ENCODE measurements around the gene P2RY8.
"Not testable (repeated sequence)": the region's sequence is repeated elsewhere in the genome, so short reads cannot be mapped to it uniquely, and the experiment has no call there.

The P2RY8 gene

DNA sequence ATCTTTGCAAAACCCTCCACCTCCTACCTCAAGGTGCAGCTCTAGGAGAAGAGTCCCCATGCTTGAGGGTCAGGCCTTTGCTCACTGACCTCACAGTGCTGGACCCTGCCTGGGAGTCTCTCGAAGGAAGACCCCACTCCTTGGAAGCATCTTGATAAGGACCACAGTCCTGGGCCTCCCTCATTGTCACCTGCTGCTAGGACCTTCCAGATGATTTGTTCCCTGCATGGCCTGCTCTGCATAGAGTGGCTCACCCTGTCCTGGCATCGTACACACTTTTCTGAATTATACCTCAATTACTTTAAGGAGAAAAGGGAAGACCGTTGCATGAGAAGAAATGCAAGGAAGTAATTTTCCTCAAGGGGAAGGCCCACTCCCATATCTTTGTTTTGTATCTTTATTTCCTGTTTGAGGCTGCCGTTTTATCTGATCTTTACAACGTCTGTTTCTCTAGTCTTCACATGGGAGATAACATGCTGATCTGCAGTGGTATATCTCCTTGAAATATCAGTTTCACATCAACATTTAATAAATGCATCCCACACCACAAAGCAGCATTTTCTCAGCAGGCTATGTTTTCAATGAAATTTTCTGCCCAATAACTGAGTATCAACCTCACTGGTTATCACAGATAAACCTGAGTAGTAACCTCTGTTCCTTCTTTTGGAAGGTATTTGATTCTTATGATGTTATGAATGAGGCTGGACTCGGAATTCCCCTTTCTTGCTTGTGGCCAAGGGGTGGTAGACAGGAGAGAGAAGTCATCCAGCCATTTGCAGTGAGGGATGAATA lies 39.4 kb upstream of the P2RY8 start:
- no peak overlapping the region for H3K27ac ChIP-seq
- TF ChIP-seq, protein P1, sequence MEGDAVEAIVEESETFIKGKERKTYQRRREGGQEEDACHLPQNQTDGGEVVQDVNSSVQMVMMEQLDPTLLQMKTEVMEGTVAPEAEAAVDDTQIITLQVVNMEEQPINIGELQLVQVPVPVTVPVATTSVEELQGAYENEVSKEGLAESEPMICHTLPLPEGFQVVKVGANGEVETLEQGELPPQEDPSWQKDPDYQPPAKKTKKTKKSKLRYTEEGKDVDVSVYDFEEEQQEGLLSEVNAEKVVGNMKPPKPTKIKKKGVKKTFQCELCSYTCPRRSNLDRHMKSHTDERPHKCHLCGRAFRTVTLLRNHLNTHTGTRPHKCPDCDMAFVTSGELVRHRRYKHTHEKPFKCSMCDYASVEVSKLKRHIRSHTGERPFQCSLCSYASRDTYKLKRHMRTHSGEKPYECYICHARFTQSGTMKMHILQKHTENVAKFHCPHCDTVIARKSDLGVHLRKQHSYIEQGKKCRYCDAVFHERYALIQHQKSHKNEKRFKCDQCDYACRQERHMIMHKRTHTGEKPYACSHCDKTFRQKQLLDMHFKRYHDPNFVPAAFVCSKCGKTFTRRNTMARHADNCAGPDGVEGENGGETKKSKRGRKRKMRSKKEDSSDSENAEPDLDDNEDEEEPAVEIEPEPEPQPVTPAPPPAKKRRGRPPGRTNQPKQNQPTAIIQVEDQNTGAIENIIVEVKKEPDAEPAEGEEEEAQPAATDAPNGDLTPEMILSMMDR (conservative IDR thresholded peaks at IDR 0.05): no peak

DNA sequence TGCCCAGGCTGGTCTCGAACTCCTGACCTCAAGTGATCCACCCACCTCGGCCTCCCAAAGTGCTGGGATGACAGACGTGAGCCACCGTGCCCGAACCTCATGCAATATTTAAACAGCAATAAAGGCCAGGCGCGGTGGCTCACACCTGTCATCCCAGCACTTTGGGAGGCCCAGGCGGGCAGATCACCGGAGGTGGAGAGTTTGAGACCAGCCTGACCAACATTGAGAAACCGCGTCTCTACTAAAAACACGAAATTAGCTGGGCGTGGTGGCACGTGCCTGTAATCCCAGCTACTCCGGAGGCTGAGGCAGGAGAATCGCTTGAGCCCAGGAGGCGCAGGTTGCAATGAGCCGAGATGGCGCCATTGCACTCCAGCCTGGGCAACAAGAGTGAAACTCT lies 37.2 kb upstream of the P2RY8 start:
- not testable (repeated sequence) for H3K27ac ChIP-seq

DNA sequence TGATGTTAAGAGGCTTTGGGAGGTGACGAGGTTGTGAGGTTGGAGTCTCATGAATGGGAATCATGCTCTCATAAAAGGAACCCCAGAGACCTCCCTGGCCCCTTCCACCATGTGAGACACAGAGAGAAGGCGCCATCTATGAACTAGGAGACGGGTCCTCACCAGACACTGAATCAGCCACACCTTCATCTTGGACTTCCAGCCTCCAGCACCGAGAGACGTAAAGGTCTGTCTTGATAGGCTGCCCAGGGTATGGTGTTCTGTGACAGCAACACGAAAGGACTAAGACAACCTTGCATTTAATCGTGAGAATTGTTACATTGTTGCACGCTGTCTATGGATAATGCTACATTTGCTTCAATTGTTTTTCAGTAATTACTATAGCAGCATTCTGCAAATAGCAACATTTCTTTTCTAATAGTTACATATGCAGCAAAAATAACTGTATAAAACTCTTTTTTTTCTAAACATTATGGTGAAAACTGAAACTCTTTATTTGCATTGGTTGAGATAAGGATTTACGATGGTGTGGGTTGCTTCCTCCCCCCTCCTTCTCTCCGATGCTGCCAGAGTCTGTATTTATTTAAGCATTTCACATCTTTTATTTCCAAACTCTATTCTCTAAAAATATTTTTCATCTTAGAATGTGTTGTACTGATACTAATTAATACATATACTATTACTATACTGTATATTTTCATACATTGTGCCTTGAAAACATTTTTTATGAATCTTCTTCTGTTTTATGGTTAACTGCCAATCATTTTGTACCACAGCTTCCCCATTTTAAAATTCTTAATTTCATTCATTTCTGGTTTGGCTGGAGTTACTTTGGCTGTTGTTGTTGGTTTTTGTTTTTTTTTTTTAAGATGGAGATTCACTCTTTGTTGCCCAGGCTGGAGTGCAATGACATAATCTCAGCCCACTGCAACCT lies 28.0 kb upstream of the P2RY8 start:
- TF ChIP-seq, protein P1 (conservative IDR thresholded peaks at IDR 0.05): no peak
- H3K27ac ChIP-seq: peak overlapping the region; percentile 82

DNA sequence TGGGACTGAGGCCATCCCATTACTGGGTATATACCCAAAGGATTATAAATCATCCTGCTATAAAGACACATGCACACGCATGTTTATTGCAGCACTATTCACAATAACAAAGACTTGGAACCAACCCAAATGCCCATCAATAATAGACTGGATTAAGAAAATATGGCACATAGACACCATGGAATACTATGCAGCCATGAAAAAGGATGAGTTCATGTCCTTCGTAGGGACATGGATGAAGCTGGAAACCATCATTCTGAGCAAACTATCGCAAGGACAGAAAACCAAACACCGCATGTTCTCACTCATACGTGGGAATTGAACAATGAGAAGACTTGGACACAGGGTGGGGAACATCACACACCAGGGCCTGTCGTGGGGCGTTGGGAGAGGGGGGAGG lies 27.1 kb upstream of the P2RY8 start:
- H3K27ac ChIP-seq: peak overlapping the region; percentile 82

DNA sequence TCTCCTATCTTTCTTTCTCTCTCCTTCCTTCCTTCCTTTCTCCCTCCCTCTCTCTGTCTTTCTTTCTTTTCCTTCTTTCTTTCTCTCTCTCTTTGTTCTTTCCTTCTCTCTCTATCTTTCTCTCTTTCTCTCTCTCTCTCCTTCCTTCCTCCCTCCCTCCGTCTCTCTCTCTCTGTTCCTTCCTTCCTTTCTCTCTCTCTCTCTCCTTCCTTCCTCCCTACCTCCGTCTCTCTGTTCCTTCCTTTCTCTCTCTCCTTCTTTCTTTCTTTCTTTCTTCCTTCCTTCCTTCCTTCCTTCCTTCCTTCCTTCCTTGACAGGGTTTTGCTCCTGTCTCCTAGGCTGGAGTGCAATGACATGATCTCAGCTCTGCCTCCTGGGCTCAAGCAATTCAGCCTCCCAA lies 24.2 kb upstream of the P2RY8 start:
- TF ChIP-seq, protein P1 (conservative IDR thresholded peaks at IDR 0.05): no peak

DNA sequence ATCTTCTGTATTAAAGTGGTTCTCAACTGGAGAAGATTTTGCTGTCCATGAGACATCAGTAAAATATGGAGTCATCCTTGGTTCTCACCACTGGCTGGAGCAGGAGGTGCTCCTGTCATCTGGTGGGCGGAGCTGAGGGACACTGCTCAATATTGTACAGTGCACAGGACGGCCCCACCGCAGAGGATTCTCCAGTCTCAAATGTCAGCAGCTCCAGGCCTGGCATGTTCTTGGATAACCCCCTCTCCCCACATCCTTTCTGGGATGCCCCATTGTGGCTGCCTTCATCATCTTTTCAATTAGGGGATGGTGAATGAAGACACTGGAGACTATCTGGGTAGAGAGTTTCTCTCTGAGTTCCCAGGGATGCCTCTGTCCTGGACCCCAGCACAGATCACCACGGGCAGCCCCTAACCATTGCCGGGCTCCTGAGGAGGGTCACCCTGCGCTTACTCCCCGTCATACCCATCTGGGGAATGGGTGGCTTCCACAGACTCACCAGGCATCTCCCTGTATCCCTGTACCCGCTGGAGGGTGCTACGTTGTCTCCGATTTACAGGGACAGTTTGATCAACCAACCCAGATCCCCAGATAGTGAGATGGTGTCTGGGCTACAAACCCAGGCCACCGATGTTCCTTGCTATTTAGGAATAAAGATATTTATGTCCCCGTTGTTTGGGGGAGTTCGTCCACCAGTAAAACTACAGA lies 21.9 kb upstream of the P2RY8 start:
- TF ChIP-seq, protein P1 (conservative IDR thresholded peaks at IDR 0.05): no peak

More for the DNA sequence above, 24.2 kb upstream of the P2RY8 start:
- no peak overlapping the region for H3K27ac ChIP-seq

DNA sequence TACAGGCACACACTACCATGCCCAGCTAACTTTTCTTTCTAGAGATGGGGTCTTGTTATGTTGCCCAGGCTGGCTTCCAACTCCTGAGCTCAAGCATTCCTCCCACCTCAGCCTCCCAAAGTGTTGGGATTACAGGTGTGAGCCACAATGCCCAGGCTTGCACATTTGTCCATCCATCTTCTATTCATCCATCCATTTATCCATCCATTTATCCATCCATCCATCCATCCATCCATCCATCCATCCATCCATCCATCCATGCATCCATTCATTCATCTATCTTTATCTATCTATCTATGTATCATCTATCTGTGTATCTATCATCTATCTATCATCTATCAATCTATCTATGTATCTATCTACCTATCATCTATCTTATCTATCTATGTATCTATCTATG lies 20.5 kb upstream of the P2RY8 start:
- not testable (repeated sequence) for H3K27ac ChIP-seq

More for the DNA sequence above, 21.9 kb upstream of the P2RY8 start:
- H3K27ac ChIP-seq: no peak overlapping the region

DNA sequence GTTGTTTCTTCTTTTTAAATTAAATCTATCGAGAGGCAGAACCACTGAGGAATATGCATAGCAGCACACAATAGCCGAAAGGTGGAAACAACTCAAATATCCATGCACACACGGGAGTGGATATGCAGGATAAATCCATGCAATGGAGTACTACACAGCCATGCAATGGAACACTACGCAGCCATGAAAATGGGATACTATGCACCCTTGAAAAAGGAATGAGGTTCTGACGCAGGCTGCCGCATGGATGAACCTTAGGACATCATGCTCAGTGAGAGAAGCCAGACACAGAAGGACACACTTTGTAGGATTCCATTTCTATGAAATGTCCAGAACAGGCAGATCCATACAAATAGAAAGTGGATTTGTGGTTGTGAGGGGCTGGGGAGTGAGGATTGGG lies 18.4 kb upstream of the P2RY8 start:
- H3K27ac ChIP-seq: no peak overlapping the region
- TF ChIP-seq, protein P1 (conservative IDR thresholded peaks at IDR 0.05): no peak
